SH-SY5Y (cell line): ENCODE results near the gene CTCFL.

Source experiments
- GATA2 ChIP-seq: IDR thresholded peaks from 2 replicates; pipeline ENCODE4 v1.6.1; 2011; ENCODE audit warnings: mild to moderate bottlenecking, low read depth, low read length
- GATA3 ChIP-seq: IDR thresholded peaks from 2 replicates; pipeline ENCODE4 v1.6.1; 2011; ENCODE audit warnings: low read depth, mild to moderate bottlenecking, low read length, moderate library complexity

DNA sequence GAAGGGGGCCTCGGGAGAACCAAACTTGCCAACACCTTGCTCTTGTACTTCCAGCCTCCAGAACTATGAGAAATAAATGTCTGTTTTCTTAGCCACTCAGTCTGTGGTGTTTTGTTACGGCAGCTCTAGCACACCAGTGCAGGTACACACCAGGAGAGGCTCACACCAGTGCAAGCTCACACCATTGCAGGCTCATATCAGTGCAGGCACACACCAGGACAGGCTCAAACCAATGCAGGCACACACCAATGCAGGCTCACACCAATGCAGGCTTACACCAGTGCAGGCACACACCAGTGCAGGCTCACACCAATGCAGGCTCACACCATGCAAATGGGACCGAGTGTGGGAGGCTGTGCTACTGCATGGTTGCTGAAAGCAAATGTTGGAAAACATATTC, 4.9 kb upstream of the CTCFL start:
- TF ChIP-seq GATA2 (no peak), GATA3 (no peak)
